HG03196 (cell line): ENCODE measurements around the gene FYN.
"Not testable (repeated sequence)": the region's sequence is repeated elsewhere in the genome, so short reads cannot be mapped to it uniquely, and the experiment has no call there.

Experiments used
- ATAC-seq: cut with Tn5 transposase; IDR thresholded peaks from one replicate; pipeline ENCODE4 v1.9.1; 2021; ENCODE audit not compliant: unreplicated experiment

Gene FYN

GRCh38 chr6:111642463-111643158 lies 230.6 kb downstream of the FYN start:
- ATAC-seq = no peak

GRCh38 chr6:111639266-111639665 lies 234.0 kb downstream of the FYN start:
- no peak for ATAC-seq

DNA sequence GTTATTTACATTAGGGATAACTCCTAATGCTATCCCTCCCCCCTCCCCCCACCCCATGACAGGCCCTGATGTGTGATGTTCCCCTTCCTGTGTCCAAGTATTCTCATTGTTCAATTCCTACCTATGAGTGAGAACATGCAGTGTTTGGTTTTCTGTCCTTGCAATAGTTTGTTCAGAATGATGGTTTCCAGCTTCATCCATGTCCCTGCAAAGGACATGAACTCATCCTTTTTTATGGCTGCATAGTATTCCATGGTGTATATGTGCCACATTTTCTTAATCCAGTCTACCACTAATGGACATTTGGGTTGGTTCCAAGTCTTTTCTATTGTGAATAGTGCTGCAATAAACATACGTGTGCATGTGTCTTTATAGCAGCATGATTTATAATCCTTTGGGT lies 238.3 kb downstream of the FYN start:
- not testable (repeated sequence) for ATAC-seq

DNA sequence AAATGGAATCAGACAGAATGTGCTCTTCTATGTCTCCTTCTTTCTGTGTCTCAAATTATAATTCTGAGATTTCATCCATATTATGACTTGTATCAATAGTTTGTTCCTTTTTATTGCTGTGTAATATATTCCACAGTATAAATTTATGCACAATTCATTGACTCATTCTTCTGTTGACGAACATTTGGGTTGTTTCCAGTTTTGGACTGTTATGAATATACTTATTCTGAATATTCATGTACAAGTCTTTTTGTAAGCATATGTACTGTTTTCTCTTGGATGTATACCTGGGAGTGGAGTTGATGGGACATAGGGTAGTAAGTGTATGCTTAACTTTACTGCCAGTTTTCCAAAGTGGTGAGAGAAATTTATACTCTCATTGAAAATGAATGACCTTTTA lies 239.4 kb downstream of the FYN start:
- no peak for ATAC-seq

DNA sequence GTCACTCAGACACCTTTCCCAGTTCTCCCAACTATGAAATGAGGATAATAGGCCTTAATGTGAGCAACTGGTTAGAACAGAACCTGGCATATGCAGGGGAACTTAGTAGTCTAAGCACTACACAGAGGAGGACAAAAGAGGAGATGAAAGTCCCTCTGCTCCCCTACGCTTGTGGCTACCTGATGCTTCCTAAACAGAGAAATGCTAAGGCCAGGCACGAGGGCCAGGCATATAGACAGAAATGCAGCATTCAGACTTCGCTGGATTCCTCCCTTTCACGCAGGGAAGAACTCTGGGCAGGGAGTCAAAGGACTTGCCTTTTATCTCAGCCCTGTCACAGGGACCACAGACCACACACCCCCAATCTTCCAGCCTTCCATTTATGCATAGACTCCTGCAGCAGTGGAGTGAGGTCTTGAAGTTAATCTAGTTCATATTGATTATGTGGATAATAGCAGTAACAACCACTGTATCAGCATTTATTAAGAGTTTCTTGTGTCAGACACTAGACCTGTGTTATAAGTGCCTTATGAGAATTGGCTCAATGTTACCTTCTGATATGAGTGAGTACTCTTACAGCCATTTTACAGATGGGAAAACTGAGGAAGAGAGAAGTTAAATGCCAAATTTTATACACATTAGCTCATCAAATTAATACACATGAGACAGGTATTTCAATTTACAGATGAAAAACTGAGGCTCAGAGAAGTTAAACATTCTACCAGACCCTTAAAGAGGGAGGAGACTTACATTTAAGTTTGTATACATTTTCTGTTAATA lies 240.6 kb downstream of the FYN start:
- no peak for ATAC-seq

DNA sequence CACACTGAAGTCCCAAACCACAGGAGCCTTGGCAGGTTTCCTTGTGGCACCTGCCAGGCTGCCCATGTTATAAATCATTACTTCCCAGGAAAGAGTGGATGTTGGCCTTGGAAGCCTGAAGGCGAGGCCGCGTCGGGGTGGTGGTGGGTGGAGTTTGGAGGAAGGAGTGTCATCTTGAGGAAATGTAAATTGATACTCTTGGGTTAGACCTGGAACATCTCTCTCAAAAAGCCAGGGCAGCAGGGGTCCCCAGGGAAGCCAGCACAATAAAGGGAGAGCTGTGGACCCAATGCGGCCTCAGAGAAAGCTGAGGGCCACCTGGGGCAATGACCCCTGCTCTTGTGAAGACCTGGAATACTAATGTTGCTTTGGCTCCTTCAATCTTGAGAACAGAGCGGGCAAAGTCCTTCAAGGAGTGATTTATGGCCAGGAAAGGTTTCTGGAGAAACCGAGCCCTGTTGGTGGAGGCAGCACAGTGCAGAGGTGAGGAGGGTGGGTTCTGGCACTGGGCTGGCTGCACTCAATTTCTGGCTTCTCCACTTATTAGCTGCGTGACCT lies 241.3 kb downstream of the FYN start:
- ATAC-seq = no peak

DNA sequence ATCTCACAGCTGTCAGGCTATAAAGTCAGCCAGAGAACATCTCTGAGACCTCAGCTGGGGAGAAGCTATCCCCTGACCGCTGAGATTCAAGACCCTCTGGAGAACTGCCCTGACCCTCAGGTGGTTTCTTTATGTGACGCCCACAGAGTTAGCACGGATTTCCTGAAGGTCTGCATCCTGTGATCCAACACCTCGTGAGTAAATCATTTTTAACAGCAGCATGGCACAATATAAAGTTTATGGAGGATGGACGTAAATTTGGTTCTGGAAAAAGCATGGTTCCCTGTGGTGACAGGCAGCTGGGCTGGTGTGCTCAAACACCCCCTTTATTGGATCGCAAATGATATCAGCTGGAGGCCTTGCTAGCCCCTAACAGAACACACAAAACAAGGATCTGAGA lies 242.2 kb downstream of the FYN start:
- no peak for ATAC-seq

GRCh38 chr6:111628142-111628850 lies 245.0 kb downstream of the FYN start:
- no peak for ATAC-seq

GRCh38 chr6:111626441-111626840 lies 246.8 kb downstream of the FYN start:
- no peak for ATAC-seq

DNA sequence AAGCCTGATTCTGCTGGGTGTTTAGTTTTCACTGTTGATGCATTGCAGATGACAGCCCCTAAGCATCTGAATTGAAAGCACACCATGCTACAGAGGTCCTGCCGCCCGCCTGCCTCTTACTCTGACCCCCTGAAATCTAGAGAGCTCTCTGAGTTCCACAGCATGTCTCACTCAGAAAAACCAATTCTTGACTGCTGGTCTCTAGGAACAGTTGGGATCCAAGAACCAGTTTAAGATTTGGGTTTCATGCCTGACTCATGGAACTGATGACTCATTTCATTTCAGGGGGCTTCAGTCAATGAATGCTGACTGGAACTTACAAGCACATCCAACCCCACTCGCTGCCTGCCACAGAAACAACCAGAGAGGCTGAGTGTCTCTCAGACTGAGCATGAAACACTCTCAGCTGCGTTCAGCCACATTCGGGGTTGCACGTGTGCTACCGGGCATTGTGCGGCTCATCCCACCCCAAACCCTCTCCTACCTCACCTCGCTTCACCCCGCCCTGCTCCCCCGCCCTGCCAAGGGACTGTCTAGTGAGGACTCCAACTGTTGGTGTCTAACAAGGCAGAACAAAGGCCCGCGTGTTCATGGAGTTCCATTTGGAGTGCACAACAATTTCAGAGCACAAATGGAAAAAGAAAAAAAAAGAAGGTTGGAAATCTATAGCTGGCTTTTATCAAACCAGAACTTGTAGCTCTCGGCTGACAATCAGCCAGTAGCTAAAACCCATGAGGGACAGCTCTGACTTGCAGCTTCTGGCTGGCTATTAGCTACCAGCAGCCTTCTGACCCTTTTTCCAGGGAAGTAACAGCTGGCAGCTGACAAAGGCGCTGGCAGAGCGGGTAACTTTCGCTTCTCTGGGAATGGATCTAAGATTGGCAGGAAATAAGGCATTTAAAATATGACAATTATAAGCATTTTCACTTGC lies 247.5 kb downstream of the FYN start:
- ATAC-seq = no peak

DNA sequence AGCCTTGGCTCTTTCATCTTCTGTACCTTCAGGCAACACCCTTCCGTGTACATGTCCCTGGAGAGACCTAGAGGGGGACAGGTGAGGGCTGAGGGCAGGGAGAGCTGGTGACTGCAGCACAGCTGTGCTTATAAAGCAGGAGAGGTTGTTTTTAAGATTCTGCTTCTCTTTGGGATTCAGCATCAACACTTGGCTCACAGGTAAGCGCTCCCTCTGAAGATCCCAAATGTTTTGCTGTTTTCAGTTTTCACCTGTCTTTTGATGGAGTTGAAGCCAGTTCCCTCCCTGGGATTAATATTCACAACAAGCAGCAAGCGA lies 248.2 kb downstream of the FYN start:
- ATAC-seq = no peak

DNA sequence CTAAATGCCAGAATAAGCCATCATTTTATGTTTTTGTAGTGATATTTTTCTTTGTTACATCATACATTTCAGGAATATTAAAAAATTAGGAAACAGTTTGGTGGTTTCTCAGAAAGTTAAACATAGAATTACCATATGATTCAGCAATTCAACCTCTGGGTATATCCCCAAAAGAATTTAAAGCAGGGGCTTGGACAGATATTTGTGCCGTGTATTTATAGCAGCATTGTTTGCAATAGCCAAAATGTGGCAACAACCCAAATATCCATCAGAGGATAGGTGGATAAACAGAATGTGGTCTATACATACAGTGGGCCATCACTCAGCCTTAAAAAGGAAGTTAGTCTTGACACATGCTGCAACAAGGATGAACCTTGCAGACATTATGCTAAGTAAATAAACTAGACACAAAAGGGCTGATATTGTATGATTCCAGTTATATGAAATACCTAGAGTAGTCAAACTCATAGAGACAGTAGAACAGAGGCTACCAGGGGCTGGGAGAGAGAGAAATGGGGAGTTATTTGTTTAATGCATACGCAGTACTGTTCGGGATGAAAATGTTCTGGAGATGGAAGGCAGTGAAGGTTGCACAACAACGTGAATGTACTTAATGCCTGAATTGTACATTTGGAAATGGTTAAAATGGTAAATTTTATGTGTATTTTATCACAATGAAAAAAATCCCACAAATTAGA lies 248.7 kb downstream of the FYN start:
- ATAC-seq = no peak

DNA sequence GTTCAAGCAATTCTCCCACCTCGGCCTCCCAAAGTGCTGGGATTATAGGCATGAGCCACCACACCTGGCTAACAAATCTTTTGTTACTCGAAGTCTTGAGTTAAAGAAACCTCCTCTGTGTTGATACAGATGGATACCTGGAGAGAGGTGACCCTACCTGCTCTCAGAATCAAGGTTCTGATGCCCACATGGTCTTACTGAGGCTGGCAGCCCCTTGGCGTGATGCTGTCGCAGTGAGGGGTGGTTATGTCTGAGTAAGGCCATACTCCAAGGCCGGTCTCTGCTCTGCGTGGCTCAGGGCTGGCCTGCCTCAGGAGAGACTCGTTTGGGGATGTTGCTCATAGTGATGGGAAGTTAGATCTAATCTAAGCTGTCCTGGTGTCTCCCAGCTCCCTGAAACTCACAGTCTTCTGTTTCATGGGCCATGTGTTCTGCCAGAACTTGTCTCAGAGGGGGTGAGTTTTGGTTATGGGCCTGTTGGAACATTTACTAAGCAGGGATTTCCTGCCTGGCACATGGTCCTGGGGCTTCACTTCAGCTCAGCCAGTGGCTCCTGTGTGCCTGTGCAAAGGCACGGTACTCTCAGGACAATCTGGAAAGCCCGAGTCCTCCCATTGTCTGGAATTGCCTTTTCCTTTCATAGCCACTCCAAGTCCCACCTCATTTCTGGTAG lies 250.1 kb downstream of the FYN start:
- no peak for ATAC-seq

- no peak for ATAC-seq
These were observed 253.1 kb downstream of the FYN start for GRCh38 chr6:111620169-111620568.

- ATAC-seq = no peak
These were observed 254.8 kb downstream of the FYN start for GRCh38 chr6:111618407-111618806.

DNA sequence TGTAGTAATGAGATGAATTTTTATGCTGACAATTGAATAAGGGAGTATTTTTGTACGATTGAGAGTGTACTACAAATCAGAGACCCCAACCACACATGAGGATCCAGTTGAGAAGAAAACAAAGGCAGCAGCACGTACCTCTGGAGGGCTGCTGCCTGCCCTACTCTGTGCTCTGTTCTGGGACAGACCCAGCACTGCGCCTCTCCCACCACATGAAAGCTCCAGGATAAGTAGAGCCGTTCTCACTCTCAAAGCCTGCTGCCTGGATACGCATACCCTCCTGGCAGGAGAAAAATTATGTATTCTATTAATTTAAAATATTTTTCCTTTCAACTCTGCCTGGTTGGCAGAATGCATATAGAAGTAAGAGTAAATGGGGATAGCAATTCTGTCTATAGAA lies 256.1 kb downstream of the FYN start:
- ATAC-seq = no peak

- no peak for ATAC-seq
These were observed 257.2 kb downstream of the FYN start for GRCh38 chr6:111615916-111616612.

GRCh38 chr6:111614833-111615582 lies 258.2 kb downstream of the FYN start:
- no peak for ATAC-seq
